ENCODE results near the gene ACKR3. TPM values are rescaled to one million over a fixed set of nuclear protein-coding genes. Genes with fewer than 3 reads are reported as not detected.

Gene ACKR3
- total and polyA plus RNA-seq, 2 donors: 7.1 to 13.9 TPM

DNA sequence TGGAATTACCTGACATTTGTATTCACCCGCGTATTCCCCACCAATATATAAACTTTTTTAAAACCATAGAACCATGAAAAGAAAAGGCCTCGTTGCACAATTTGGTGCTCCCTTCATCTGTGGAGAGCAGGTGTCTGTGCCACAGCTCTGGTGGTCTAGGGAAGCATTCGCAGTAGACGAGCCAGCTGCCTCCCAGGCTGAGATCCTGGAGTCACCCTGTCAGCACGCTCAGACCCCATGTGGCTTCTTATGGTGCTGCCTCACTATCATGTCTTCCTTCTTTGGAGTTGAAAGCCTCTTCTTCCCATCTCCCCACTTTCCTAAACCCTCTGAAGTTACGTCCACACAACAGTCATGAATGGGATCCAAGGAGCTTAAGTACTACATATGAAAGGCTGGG is 38.4 kb upstream of the ACKR3 start:
- Histone ChIP-seq H3K4me3 (ENCODE audit: low read length in 2 of 2) (no peak overlapping the region), H3K27me3 (ENCODE audit: control insufficient read depth in 2 of 2, insufficient read depth in 1 of 2, low read length in 1 of 2) (no peaks in the 10 kb centered on the region), H3K36me3 (ENCODE audit: control insufficient read depth in 2 of 2, insufficient read depth in 2 of 2, low read length in 1 of 2) (no peaks in the 10 kb centered on the region), H3K4me1 (ENCODE audit: control insufficient read depth in 2 of 2, insufficient read depth in 2 of 2, low read length in 2 of 2) (peaks cover 14 to 30% of the 10 kb centered on the region in 2 donors), H3K9me3 (ENCODE audit: control insufficient read depth in 2 of 2, insufficient read depth in 1 of 2, low read length in 1 of 2) (peaks cover 0 to 3% of the 10 kb centered on the region in 2 donors), H3K27ac (ENCODE audit: low read depth in 1 of 2, low read length in 1 of 2) (peak overlapping the region in 1 of 2 donors; percentile 79)
- peak in 3 of 9 donors; percentile 43 to 67 (median 49) for DNase-seq (ENCODE audit: low read depth in 6 of 9, low spot score in 9 of 9)
- WGBS: 28% methylated on average over 7 of the region's 7 CpGs

DNA sequence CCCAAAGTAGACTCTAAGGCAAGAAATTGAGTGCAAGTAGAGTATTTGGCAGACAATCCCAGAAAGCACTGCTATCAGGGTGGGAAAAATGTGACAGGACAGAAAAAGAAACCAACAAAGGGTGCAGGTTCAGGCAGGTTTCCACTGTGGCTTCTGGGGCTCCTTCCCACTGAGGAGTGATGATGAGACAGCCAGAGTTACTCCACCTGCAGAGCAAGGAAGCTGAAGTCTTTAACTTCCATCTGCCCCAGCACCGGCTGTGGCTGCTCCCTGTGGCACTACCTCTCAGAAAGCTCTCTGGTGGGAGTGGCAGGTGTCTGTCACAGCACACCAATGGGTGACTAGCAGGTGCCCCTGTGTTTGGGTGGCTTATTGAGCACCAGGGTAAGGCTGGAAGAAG is 37.6 kb upstream of the ACKR3 start:
- DNase-seq (ENCODE audit: low read depth in 6 of 9, low spot score in 9 of 9): peak in 2 of 9 donors; percentile 40 to 69
- H3K4me3 ChIP-seq (ENCODE audit: low read length in 2 of 2): no peak overlapping the region
- 3% methylated on average over 1 of the region's 1 CpG for WGBS

DNA sequence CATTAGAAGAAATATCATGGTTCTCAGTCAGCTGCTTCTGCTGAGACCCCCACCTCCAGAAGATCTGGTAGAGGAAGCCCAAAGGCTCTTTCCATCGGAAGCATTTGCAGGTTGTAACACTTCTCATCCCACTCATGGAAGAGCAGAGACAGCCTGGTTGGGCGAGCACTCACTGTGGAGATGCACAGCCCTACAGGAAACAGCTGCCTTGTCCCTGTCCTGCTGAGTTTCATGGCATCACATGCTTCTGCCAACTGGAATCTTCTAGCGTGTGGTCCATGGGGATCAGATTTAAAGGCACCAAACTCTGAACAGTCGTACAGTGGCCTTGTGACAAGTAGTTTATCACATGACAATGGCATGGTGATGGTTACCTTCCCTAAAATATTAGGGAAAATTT is 36.3 kb upstream of the ACKR3 start:
- DNase-seq (ENCODE audit: low read depth in 6 of 9, low spot score in 9 of 9): no peak
- H3K9me3 ChIP-seq (ENCODE audit: control insufficient read depth in 2 of 2, insufficient read depth in 1 of 2, low read length in 1 of 2): peaks cover 0 to 6% of the 10 kb centered on the region in 2 donors
- H3K4me3 ChIP-seq (ENCODE audit: low read length in 2 of 2): no peak overlapping the region
- H3K27ac ChIP-seq (ENCODE audit: low read depth in 1 of 2, low read length in 1 of 2): no peak overlapping the region
- no peaks in the 10 kb centered on the region for H3K36me3 ChIP-seq (ENCODE audit: control insufficient read depth in 2 of 2, insufficient read depth in 2 of 2, low read length in 1 of 2)
- peaks cover 19 to 43% of the 10 kb centered on the region in 2 donors for H3K4me1 ChIP-seq (ENCODE audit: control insufficient read depth in 2 of 2, insufficient read depth in 2 of 2, low read length in 2 of 2)
- WGBS: 97% methylated on average over 4 of the region's 4 CpGs
- no peaks in the 10 kb centered on the region for H3K27me3 ChIP-seq (ENCODE audit: control insufficient read depth in 2 of 2, insufficient read depth in 1 of 2, low read length in 1 of 2)

More for the DNA sequence above, 37.6 kb upstream of the ACKR3 start:
- Histone ChIP-seq H3K36me3 (ENCODE audit: control insufficient read depth in 2 of 2, insufficient read depth in 2 of 2, low read length in 1 of 2) (no peaks in the 10 kb centered on the region), H3K4me1 (ENCODE audit: control insufficient read depth in 2 of 2, insufficient read depth in 2 of 2, low read length in 2 of 2) (peaks cover 14 to 38% of the 10 kb centered on the region in 2 donors), H3K9me3 (ENCODE audit: control insufficient read depth in 2 of 2, insufficient read depth in 1 of 2, low read length in 1 of 2) (peaks cover 0 to 6% of the 10 kb centered on the region in 2 donors), H3K27ac (ENCODE audit: low read depth in 1 of 2, low read length in 1 of 2) (peak overlapping the region in 1 of 2 donors; percentile 79), H3K27me3 (ENCODE audit: control insufficient read depth in 2 of 2, insufficient read depth in 1 of 2, low read length in 1 of 2) (no peaks in the 10 kb centered on the region)

DNA sequence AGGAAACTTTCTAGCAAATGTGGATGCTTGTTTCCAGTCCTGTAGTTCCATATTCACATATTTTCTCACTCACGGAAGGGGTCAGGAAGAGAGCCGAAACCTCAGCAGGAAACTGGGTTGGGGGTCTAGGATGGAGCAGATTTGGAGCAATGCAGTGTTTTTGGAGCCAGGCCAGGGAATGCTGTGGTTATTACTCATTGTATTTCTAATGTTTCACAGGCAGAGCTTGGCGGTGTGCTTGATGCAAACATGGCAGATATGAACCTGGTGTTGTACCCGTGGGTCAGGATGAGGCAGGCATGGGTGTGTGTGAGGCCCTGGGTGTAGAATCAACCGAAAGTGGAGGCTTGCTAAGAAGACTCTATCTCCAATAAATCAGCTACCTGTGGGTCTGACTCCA is 34.6 kb upstream of the ACKR3 start:
- Histone ChIP-seq H3K4me1 (ENCODE audit: control insufficient read depth in 2 of 2, insufficient read depth in 2 of 2, low read length in 2 of 2) (peaks cover 20 to 45% of the 10 kb centered on the region in 2 donors), H3K27me3 (ENCODE audit: control insufficient read depth in 2 of 2, insufficient read depth in 1 of 2, low read length in 1 of 2) (no peaks in the 10 kb centered on the region), H3K4me3 (ENCODE audit: low read length in 2 of 2) (no peak overlapping the region), H3K9me3 (ENCODE audit: control insufficient read depth in 2 of 2, insufficient read depth in 1 of 2, low read length in 1 of 2) (peaks cover 0 to 6% of the 10 kb centered on the region in 2 donors), H3K27ac (ENCODE audit: low read depth in 1 of 2, low read length in 1 of 2) (no peak overlapping the region), H3K36me3 (ENCODE audit: control insufficient read depth in 2 of 2, insufficient read depth in 2 of 2, low read length in 1 of 2) (no peaks in the 10 kb centered on the region)
- WGBS: 89% methylated on average over 5 of the region's 5 CpGs
- DNase-seq (ENCODE audit: low read depth in 6 of 9, low spot score in 9 of 9): no peak

DNA sequence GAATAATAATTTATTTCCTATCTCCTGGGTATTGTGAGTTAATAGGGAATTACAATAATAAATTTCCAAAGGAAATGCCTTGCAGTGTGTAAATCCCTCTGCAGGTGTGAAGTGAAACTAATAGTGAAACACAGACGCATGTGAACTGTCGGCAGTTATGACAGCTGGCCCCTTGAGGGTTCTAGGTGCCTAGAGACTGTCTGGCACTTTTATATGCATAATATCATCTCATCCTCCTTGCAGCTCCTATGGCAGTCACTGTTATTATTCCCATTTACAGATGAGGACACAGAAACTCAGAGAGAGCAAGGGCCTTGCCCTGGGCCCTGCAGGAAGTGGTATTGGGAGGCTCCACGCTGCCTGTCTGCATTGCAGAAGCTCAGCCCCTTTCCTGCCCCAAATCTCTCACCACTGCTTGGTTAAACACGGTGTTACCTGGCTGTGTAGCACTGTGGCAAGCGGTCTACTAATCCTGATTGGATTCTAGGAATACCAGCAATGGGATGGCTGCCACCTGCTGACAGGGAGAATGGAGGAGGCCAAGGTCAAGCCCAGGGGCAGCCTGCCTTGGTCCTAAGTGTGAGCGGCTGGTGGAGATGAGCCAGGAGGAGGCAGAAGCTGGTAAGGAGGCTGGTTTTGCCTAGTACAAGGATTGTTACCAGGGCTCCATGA is 32.8 kb upstream of the ACKR3 start:
- peak in 5 of 9 donors; percentile 50 to 86 (median 68) for DNase-seq (ENCODE audit: low read depth in 6 of 9, low spot score in 9 of 9)
- no peaks in the 10 kb centered on the region for H3K27me3 ChIP-seq (ENCODE audit: control insufficient read depth in 2 of 2, insufficient read depth in 1 of 2, low read length in 1 of 2)
- H3K4me1 ChIP-seq (ENCODE audit: control insufficient read depth in 2 of 2, insufficient read depth in 2 of 2, low read length in 2 of 2): peaks cover 10 to 35% of the 10 kb centered on the region in 2 donors
- peak overlapping the region; percentile 52 to 58 for H3K4me3 ChIP-seq (ENCODE audit: low read length in 2 of 2)
- 6% methylated on average over 6 of the region's 6 CpGs for WGBS
- H3K9me3 ChIP-seq (ENCODE audit: control insufficient read depth in 2 of 2, insufficient read depth in 1 of 2, low read length in 1 of 2): peaks cover 0 to 6% of the 10 kb centered on the region in 2 donors
- H3K27ac ChIP-seq (ENCODE audit: low read depth in 1 of 2, low read length in 1 of 2): peak overlapping the region; percentile 81 to 89
- H3K36me3 ChIP-seq (ENCODE audit: control insufficient read depth in 2 of 2, insufficient read depth in 2 of 2, low read length in 1 of 2): peaks cover 0 to under 1% of the 10 kb centered on the region in 2 donors

DNA sequence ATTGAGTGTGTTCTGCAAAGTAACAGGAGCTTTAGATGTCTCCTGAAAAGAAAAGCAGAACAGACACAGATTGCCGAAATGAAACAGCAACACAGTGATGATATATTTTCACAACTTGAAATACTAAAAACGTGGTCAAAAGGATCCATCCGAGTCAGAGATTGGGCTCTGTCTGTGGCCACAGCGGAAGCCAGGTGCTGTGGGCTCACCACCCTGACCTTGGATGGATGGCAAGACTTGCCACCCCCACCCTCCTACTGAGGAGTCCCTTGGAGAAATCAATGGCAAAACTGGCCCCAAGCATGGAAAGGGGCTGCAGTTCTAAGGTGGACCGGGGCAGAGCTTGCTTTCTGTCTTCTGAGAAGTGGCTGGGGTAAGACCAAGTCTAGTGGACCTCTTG is 31.4 kb upstream of the ACKR3 start:
- H3K4me1 ChIP-seq (ENCODE audit: control insufficient read depth in 2 of 2, insufficient read depth in 2 of 2, low read length in 2 of 2): peaks cover 6 to 29% of the 10 kb centered on the region in 2 donors
- peak overlapping the region; percentile 36 to 89 for H3K27ac ChIP-seq (ENCODE audit: low read depth in 1 of 2, low read length in 1 of 2)
- no peak for DNase-seq (ENCODE audit: low read depth in 6 of 9, low spot score in 9 of 9)
- WGBS: 4% methylated on average over 5 of the region's 5 CpGs
- H3K36me3 ChIP-seq (ENCODE audit: control insufficient read depth in 2 of 2, insufficient read depth in 2 of 2, low read length in 1 of 2): peaks cover 0 to 4% of the 10 kb centered on the region in 2 donors
- H3K27me3 ChIP-seq (ENCODE audit: control insufficient read depth in 2 of 2, insufficient read depth in 1 of 2, low read length in 1 of 2): no peaks in the 10 kb centered on the region
- peak overlapping the region; percentile 52 to 58 for H3K4me3 ChIP-seq (ENCODE audit: low read length in 2 of 2)
- H3K9me3 ChIP-seq (ENCODE audit: control insufficient read depth in 2 of 2, insufficient read depth in 1 of 2, low read length in 1 of 2): peaks cover 0 to 6% of the 10 kb centered on the region in 2 donors

DNA sequence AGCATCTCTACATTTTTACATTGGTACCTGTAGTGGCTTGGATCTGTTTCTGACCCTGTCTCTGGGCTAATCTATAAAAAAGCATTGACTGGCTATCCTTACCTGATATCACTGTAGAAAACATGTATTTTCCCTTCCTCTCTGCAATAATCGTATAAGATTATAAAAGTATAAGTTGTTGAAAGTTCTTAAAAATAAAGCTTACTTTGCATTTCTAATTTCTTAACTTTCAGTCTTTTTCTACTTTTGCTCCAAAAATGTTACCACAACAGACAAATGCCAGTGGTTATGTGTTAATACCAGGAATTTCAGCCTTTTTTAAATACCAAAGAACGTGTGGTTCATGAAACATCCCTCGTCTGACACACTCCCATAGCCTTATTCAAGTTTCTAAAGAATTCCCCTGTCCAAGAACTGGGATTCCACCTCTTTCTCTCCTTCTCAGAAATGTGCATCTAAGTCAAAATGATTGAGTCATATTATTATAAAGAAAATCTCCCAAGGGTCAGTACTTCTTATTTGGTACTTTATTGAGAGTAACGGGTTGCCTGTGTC is 28.5 kb upstream of the ACKR3 start:
- Histone ChIP-seq H3K27me3 (ENCODE audit: control insufficient read depth in 2 of 2, insufficient read depth in 1 of 2, low read length in 1 of 2) (no peaks in the 10 kb centered on the region), H3K9me3 (ENCODE audit: control insufficient read depth in 2 of 2, insufficient read depth in 1 of 2, low read length in 1 of 2) (peaks cover 0 to 3% of the 10 kb centered on the region in 2 donors), H3K4me3 (ENCODE audit: low read length in 2 of 2) (no peak overlapping the region), H3K4me1 (ENCODE audit: control insufficient read depth in 2 of 2, insufficient read depth in 2 of 2, low read length in 2 of 2) (peaks cover 17 to 36% of the 10 kb centered on the region in 2 donors), H3K27ac (ENCODE audit: low read depth in 1 of 2, low read length in 1 of 2) (no peak overlapping the region), H3K36me3 (ENCODE audit: control insufficient read depth in 2 of 2, insufficient read depth in 2 of 2, low read length in 1 of 2) (peaks cover 0 to 4% of the 10 kb centered on the region in 2 donors)
- no peak for DNase-seq (ENCODE audit: low read depth in 6 of 9, low spot score in 9 of 9)
- whole genome bisulfite sequencing: 63% methylated on average over 4 of the region's 4 CpGs

DNA sequence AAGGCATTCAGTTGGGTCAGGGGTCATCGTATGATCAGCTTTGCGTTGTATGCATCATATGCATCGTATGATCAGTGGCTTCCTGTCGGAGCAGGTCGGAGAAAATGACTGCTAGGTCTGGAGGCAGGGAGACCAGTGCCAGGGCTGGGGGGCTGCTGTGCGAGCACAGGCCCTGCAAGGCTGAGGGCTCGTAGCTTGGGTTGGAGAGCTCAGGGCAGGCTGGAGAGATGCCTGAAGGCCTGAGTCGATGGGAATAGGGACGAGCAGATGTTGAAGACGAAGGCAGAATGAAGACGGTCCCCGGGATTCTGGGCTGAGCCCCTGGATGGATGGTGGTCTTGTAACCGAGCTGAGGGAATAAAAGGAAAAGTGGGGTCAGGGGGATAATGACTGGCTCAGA is 25.3 kb upstream of the ACKR3 start:
- no peak for DNase-seq (ENCODE audit: low read depth in 6 of 9, low spot score in 9 of 9)
- 97% methylated on average over 13 of the region's 13 CpGs for WGBS
- peaks cover 33 to 43% of the 10 kb centered on the region in 2 donors for H3K4me1 ChIP-seq (ENCODE audit: control insufficient read depth in 2 of 2, insufficient read depth in 2 of 2, low read length in 2 of 2)

DNA sequence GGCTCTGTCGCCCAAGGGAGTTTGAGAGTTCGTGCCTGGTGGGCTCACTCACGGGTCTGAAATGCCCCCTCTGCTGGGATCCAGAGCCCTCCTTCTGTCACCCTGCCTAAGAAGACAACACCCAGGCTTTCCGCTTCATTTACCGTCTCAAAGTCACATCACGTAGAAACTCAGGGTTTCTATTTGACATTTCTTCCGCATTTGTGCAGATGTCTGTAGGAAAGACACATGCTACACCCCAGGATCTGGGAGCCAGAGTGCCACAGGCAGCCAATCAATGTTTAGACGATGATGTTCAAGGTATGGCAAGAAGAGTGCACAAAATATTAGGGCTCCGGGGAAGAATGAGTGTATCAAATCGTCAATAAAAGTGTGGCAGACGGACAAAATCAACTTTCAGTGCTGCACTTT is 24.4 kb upstream of the ACKR3 start:
- H3K4me3 ChIP-seq (ENCODE audit: low read length in 2 of 2): no peak overlapping the region
- H3K36me3 ChIP-seq (ENCODE audit: control insufficient read depth in 2 of 2, insufficient read depth in 2 of 2, low read length in 1 of 2): peaks cover 0 to 4% of the 10 kb centered on the region in 2 donors
- no peaks in the 10 kb centered on the region for H3K9me3 ChIP-seq (ENCODE audit: control insufficient read depth in 2 of 2, insufficient read depth in 1 of 2, low read length in 1 of 2)
- peak overlapping the region; percentile 66 to 95 for H3K27ac ChIP-seq (ENCODE audit: low read depth in 1 of 2, low read length in 1 of 2)
- H3K27me3 ChIP-seq (ENCODE audit: control insufficient read depth in 2 of 2, insufficient read depth in 1 of 2, low read length in 1 of 2): no peaks in the 10 kb centered on the region
- peaks cover 33 to 51% of the 10 kb centered on the region in 2 donors for H3K4me1 ChIP-seq (ENCODE audit: control insufficient read depth in 2 of 2, insufficient read depth in 2 of 2, low read length in 2 of 2)
- WGBS: 74% methylated on average over 11 of the region's 11 CpGs
- peak in 1 of 9 donors; percentile 33 for DNase-seq (ENCODE audit: low read depth in 6 of 9, low spot score in 9 of 9)

More for the DNA sequence above, 25.3 kb upstream of the ACKR3 start:
- Histone ChIP-seq H3K9me3 (ENCODE audit: control insufficient read depth in 2 of 2, insufficient read depth in 1 of 2, low read length in 1 of 2) (no peaks in the 10 kb centered on the region), H3K36me3 (ENCODE audit: control insufficient read depth in 2 of 2, insufficient read depth in 2 of 2, low read length in 1 of 2) (peaks cover 0 to 4% of the 10 kb centered on the region in 2 donors), H3K4me3 (ENCODE audit: low read length in 2 of 2) (no peak overlapping the region), H3K27me3 (ENCODE audit: control insufficient read depth in 2 of 2, insufficient read depth in 1 of 2, low read length in 1 of 2) (no peaks in the 10 kb centered on the region), H3K27ac (ENCODE audit: low read depth in 1 of 2, low read length in 1 of 2) (peak overlapping the region in 1 of 2 donors; percentile 95)

Data from thymus (tissue), 11 donors.